Activated T-cell treated with anti-CD3 and anti-CD28 coated beads, Interleukin-2, amount 50 U/mL, for 24 hours (primary cell): ENCODE data around the gene TMEFF1.
A peak's percentile ranks its signal among the peaks of the same experiment; 100 is the strongest.

Experiments used
- DNase-seq: peaks from one replicate; pipeline ENCODE4 v3.0.0-alpha.2; 2020
- H3K27ac Mint-ChIP-seq: 2 replicates; pipeline ENCODE4 v1.8.0; 2020; ENCODE audit warnings: mild to moderate bottlenecking, mixed read lengths
- H3K27me3 Mint-ChIP-seq: 2 replicates; pipeline ENCODE4 v1.8.0; 2020; ENCODE audit warnings: mixed read lengths
- H3K36me3 Mint-ChIP-seq: 2 replicates; pipeline ENCODE4 v1.8.0; 2020; ENCODE audit warnings: low read depth, mixed read lengths
- H3K4me1 Mint-ChIP-seq: 2 replicates; pipeline ENCODE4 v1.8.0; 2020; ENCODE audit warnings: low read depth, mixed read lengths
- H3K4me3 Mint-ChIP-seq: 2 replicates; pipeline ENCODE4 v1.8.0; 2020; ENCODE audit warnings: mild to moderate bottlenecking, moderate library complexity, mixed read lengths
- H3K9me3 Mint-ChIP-seq: 2 replicates; pipeline ENCODE4 v1.8.0; 2020; ENCODE audit warnings: mixed read lengths

The TMEFF1 gene

DNA sequence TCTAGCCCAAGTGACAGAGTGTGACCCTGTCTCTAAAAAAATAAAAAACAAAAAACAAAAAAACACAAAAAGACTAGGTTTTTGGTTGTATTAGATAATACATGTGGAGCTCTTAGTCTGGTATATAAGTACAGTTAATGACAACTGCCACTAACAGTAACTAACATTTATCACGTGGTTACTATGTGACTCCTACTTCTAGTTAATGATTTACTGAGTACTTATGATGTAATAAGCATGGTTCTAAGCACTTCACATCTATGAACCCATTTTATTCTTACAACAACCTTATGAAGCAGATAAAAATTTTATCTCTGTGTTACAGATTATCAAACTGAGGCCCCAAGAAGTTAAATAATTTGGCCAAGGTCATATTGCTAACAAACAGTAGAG is 6.1 kb upstream of the TMEFF1 start:
- Mint-ChIP-seq H3K4me3 (no peak overlapping the region), H3K36me3 (no peaks in the 10 kb centered on the region), H3K27ac (no peak overlapping the region), H3K9me3 (no peaks in the 10 kb centered on the region), H3K4me1 (no peaks in the 10 kb centered on the region), H3K27me3 (peaks cover 8% of the 10 kb centered on the region)
- DNase-seq = no peak

DNA sequence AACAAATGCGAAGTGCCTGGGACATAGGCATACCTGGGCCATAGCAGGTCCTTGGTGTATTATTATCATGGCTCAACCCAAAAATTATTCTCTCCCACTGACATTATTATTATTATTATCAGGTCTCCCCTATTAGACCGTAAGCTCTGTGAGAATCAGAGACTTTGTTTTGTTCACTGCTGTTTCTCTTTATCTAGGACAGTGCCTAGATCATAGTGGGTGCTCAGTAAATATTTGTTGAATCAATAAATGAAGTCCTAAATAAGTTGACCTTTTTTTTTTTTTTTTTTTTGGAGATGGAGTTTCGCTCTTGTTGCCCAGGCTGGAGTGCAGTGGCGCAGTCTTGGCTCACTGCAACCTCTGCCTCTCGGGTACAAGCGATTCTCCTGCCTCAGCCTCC is 4.9 kb upstream of the TMEFF1 start:
- H3K4me3 Mint-ChIP-seq = no peak overlapping the region
- no peaks in the 10 kb centered on the region for H3K9me3 Mint-ChIP-seq
- H3K36me3 Mint-ChIP-seq = no peaks in the 10 kb centered on the region
- no peaks in the 10 kb centered on the region for H3K4me1 Mint-ChIP-seq
- no peak for DNase-seq
- peaks cover 15% of the 10 kb centered on the region for H3K27me3 Mint-ChIP-seq
- no peak overlapping the region for H3K27ac Mint-ChIP-seq

DNA sequence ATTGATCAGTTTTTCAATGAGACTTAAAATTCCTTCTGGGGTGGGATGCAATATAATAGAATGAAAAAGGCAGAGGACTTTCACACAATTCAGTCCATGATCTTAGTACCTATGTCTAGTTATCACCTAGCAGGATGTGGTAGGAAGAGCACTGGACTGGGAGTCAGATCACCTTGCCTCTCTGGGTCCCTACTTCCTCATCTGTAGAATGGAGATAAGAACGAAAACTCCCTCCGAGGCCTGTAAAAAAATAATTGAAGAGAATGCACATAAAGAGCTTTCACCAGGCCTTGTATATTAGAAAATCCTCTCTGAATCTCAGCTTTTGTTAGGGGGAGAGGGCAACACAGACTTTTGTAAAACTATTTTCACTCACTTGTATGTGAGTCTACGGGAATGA is 681 bp upstream of the TMEFF1 start:
- DNase-seq = no peak
- no peak overlapping the region for H3K27ac Mint-ChIP-seq
- peaks cover 4% of the 10 kb centered on the region for H3K4me1 Mint-ChIP-seq
- no peaks in the 10 kb centered on the region for H3K36me3 Mint-ChIP-seq
- peak overlapping the region; percentile 57 for H3K4me3 Mint-ChIP-seq
- peaks cover 40% of the 10 kb centered on the region for H3K27me3 Mint-ChIP-seq
- no peaks in the 10 kb centered on the region for H3K9me3 Mint-ChIP-seq

DNA sequence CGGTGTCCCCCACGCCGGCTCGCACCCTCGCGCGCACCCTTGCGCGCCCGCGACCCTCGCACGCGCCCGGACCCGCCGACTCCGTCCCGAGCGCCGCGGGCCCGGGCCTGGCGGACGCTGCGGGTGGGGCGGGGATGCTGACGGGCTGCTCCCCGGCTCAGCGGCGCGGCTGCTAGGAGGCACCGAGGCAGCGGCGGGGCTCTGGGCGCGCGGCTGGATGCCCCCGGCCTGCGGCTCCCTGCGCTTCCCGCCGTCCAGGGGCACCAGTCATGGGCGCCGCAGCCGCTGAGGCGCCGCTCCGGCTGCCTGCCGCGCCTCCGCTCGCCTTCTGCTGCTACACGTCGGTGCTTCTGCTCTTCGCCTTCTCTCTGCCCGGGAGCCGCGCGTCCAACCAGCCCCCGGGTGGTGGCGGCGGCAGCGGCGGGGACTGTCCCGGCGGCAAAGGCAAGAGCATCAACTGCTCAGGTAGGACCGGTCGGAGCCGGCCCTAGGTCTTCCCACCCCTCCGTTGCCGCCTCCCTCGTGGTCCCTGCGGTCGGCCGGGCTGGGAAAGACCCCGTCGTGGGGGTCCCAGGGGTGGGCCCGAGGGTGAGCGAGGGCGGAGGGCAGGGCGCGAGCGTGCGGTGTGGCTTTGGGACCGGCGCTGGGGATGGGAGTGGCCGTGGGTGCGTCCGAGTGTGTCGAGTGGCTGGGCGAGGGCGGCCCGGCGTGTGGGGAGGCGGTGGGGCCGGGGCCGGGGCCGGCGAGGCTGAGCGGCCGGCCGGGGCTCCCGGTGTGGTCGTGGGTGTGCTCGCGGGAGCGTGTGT is 530 bp downstream of the TMEFF1 start:
- Mint-ChIP-seq H3K9me3 (no peaks in the 10 kb centered on the region), H3K4me3 (peak overlapping the region; percentile 68), H3K27ac (no peak overlapping the region), H3K4me1 (peaks cover 4% of the 10 kb centered on the region), H3K27me3 (peaks cover 43% of the 10 kb centered on the region), H3K36me3 (no peaks in the 10 kb centered on the region)
- peak; percentile 59 for DNase-seq

DNA sequence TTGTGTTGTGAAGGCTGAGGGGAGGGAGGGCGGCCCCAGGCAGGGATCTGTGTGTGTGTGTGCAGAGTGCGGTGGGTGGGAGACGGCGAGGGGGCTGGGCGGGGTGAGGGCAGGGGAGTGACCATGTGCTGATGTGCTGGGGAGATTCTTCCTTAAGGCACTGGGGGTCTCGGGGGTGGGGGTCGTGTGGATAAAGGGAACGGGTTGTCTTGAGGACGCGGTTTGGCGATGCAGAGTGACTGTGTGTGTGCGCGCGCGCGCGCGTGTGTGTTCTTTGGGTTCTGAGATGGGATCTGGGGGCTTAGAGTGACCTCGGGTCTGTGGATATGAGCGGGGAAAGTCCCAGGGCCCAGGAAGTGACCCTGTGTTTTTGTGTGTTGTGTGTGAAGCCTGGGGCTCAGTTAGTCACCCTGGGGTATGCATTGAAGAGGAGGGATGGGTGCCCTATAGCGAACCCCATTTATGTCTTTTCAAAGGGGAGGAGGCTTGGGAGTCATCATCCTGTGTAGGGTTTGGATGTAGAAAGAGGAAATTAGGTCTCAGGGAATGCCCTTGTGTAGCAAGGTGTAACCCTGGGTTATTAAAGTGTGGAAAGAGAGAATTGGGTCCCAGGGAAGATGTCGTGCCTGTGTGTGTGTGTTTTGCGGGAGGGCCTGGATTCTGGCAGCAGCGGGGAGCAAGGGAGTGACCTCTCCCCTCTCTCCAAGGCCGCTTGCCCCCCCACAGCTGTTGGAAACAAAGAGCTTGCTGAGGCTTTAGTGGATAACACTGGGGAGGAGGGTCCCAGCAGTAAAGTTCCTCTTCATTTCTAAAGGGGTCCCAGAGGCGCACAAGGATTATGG is 1.4 kb downstream of the TMEFF1 start:
- no peaks in the 10 kb centered on the region for H3K9me3 Mint-ChIP-seq
- H3K4me3 Mint-ChIP-seq = peak overlapping the region; percentile 68
- peaks cover 43% of the 10 kb centered on the region for H3K27me3 Mint-ChIP-seq
- H3K27ac Mint-ChIP-seq = no peak overlapping the region
- no peak for DNase-seq
- H3K4me1 Mint-ChIP-seq = peaks cover 4% of the 10 kb centered on the region
- no peaks in the 10 kb centered on the region for H3K36me3 Mint-ChIP-seq

DNA sequence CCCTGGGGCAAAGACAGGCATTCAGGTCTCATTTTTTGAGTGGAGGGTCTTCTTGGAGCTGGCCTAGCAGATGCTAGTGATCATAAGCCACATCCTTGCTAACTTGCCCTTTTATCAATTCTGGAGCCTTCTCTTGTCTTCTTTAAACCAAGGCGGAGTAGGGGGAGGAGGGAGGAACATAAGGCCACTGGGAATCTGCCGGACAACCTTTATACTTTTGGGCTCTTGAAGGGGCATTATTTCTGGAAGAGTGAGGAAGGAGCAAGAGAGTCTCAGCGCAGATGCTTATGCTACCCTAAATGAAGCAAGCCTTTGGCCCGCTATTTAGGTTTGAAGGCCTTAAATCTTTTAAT is 2.0 kb downstream of the TMEFF1 start:
- no peak overlapping the region for H3K4me3 Mint-ChIP-seq
- H3K9me3 Mint-ChIP-seq = no peaks in the 10 kb centered on the region
- H3K27me3 Mint-ChIP-seq = peaks cover 43% of the 10 kb centered on the region
- no peaks in the 10 kb centered on the region for H3K36me3 Mint-ChIP-seq
- no peak for DNase-seq
- H3K4me1 Mint-ChIP-seq = peaks cover 4% of the 10 kb centered on the region
- no peak overlapping the region for H3K27ac Mint-ChIP-seq

DNA sequence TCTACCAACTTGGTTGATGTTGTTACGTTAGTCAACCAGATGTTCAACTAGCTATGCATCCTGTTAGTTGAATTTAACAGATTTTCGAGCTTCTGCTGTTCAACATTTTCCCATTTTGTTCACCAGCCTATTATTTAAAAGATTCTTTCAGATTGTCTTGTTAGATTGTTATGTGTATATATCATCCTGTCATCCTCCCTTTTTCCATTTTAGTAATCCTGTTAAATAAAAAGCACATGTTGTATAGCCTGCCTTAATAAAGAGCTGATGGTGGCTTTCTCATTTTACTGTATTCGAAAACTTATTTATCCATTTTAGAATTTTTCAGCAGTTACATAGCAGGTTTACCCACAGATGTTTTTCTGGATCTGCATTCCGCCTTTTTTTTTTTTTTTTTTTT is 4.3 kb downstream of the TMEFF1 start:
- Mint-ChIP-seq H3K9me3 (no peaks in the 10 kb centered on the region), H3K36me3 (no peaks in the 10 kb centered on the region), H3K4me3 (no peak overlapping the region), H3K4me1 (peaks cover 4% of the 10 kb centered on the region), H3K27ac (no peak overlapping the region), H3K27me3 (peaks cover 41% of the 10 kb centered on the region)
- DNase-seq = no peak

DNA sequence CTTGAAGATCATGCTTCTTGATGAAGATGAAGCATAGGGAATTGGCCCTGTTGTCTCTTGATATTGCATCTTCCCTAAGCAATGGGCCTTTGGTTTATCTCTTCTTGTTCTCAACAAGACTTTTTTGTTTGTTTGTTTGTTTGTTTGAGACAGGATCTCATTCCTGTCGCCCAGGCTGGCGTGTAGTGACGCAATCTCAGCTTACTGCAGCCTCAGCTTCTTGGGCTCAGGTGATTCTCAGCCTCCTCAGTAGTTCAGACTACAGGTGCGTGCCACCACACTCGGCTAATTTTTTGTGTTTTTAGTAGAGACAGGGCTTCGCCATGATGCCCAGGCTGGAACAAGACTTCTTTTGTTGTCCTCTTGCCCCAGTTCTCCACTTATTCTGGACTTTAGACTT is 5.2 kb downstream of the TMEFF1 start:
- Mint-ChIP-seq H3K27ac (no peak overlapping the region), H3K4me1 (peaks cover 4% of the 10 kb centered on the region), H3K36me3 (no peaks in the 10 kb centered on the region), H3K9me3 (no peaks in the 10 kb centered on the region), H3K27me3 (peaks cover 38% of the 10 kb centered on the region), H3K4me3 (no peak overlapping the region)
- DNase-seq = no peak

DNA sequence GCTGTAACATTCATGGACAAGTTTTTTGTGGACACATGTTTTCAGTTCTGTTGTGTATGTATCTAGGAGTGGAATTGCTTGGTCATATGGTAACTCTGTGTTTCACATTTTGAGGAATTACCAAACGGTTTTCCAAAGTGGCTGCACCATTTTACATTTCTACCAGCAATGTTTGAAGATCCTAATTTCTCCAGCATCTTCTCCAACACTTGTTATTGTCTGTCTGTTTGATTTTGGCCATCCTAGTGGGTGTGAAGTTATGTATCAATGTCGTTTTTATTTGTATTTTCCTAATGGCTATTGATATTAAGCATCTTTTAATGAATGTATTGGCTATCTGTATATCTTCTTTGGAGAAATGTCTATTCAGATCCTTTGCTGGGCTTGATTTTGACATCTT is 6.9 kb downstream of the TMEFF1 start:
- Mint-ChIP-seq H3K9me3 (no peaks in the 10 kb centered on the region), H3K4me1 (no peaks in the 10 kb centered on the region), H3K27me3 (peaks cover 30% of the 10 kb centered on the region), H3K27ac (no peak overlapping the region), H3K36me3 (no peaks in the 10 kb centered on the region), H3K4me3 (no peak overlapping the region)
- DNase-seq = no peak

DNA sequence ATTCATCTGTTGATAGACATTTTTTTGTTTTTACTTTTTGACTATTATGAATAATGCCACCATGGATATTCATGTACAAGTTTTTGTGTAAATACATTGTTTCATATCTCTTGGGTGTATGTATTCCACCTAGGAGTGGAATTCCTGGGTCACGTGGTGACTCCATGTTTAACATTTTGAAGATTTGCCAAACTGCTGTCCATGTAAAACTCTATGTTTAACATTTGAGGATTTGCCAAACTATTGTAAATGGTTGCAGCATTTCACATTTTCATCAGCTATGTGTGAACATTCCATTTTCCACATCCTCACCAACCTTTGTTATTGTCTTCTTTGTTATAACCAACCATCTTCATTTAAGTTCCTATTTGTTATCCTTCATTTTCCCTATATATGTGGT is 12.2 kb downstream of the TMEFF1 start:
- Mint-ChIP-seq H3K4me3 (no peak overlapping the region), H3K4me1 (no peaks in the 10 kb centered on the region), H3K9me3 (no peaks in the 10 kb centered on the region), H3K36me3 (no peaks in the 10 kb centered on the region), H3K27me3 (peaks cover 11% of the 10 kb centered on the region), H3K27ac (no peak overlapping the region)
- no peak for DNase-seq

DNA sequence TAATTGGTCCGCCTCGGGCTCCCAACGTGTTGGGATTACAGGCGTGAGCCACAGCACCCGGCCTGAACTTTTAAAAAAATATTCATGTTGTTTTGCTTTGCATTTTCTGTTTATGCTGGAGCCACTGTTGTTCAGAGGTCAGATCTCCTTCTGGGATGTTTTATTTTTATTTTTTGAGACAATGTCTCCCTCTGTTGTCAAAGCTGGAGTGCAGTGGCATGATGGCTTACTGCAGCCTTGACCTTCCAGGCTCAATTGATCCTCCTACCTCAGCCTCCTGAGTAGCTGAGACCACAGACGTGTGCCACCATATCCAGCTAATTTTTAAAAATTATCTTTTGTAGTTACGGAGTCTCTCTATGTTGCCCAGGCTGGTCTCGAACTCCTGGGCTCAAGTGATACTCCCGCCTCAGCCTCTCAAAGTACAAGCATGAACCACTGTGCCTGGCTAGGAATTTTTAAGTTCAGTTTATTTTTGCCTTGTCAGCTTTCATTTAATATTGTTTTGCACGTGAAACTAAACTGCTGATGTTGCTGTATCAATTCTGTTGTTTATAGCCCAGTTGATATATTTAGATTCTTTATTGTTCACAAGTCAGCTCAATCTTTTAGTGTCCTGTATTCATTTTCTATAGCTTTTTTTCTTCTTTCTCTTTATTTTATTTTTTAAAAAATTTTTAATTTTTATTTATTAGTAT is 13.7 kb downstream of the TMEFF1 start:
- Mint-ChIP-seq H3K36me3 (no peaks in the 10 kb centered on the region), H3K9me3 (no peaks in the 10 kb centered on the region), H3K4me1 (no peaks in the 10 kb centered on the region), H3K27me3 (peaks cover 3% of the 10 kb centered on the region), H3K4me3 (no peak overlapping the region), H3K27ac (no peak overlapping the region)
- DNase-seq = no peak

DNA sequence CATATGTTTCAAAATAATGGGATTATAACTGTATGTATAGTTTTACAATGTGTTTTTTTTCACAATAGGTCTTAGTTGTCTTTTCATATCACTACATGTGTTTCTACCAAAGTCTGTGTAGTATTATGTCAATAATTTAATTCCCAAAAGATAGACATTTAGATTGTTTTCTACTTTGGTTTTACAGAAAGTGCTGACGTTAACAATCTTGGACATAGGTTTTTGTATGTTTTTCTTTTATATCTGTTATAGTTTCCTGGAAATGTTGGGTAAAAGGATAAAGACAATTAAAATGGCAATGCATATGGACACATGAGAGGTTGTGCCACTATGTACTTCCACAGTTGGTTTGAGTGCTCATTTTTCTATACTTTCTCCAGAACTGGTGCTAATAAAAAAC is 15.2 kb downstream of the TMEFF1 start:
- Mint-ChIP-seq H3K36me3 (no peaks in the 10 kb centered on the region), H3K27me3 (no peaks in the 10 kb centered on the region)

DNA sequence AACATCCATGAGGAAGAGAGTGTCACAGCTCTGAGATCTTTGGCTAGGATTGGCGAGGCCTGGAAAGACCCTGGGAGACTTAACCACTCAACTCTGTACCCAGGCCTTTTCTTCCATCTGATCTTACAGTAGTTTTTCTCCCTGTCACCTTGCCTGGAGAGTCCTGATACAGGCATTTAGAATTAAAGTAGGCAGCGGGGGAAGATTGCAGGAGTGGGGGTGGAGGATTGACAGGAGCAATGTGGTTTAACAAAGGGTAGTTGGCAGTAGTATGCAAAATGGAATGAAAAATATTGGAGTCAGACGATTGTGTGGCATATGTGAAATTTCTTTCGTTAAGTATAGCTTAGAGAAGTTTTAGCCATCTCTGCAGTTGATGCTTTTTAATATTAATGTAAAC is 16.9 kb downstream of the TMEFF1 start:
- H3K9me3 Mint-ChIP-seq = no peaks in the 10 kb centered on the region
- DNase-seq = no peak
- no peaks in the 10 kb centered on the region for H3K36me3 Mint-ChIP-seq
- no peaks in the 10 kb centered on the region for H3K27me3 Mint-ChIP-seq
- no peak overlapping the region for H3K27ac Mint-ChIP-seq
- H3K4me1 Mint-ChIP-seq = no peaks in the 10 kb centered on the region
- H3K4me3 Mint-ChIP-seq = no peak overlapping the region

More for the DNA sequence above, 15.2 kb downstream of the TMEFF1 start:
- Mint-ChIP-seq H3K4me1 (no peaks in the 10 kb centered on the region), H3K27ac (no peak overlapping the region), H3K4me3 (no peak overlapping the region), H3K9me3 (no peaks in the 10 kb centered on the region)
- no peak for DNase-seq

DNA sequence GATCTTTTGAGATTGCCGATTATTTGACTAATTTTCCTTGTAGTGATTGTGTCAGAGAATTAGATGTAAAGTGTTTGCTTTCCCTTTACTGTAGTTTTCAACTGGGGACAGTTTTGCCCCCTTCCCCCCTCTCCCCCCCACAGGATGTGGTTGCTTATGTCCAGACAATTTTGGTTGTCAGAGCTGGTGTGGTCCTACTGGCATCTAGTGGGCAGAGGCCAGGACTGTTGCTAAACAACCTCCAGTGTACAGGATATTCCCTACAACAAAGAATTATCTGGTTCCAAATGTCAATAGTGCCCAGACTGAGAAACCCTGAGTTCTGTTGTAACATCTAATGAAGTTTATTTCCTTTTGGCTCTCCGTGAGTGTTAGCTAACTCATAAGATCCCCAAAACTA is 20.0 kb downstream of the TMEFF1 start:
- Mint-ChIP-seq H3K27ac (no peak overlapping the region), H3K9me3 (no peaks in the 10 kb centered on the region), H3K4me3 (no peak overlapping the region), H3K36me3 (no peaks in the 10 kb centered on the region), H3K4me1 (no peaks in the 10 kb centered on the region), H3K27me3 (no peaks in the 10 kb centered on the region)
- DNase-seq = no peak

DNA sequence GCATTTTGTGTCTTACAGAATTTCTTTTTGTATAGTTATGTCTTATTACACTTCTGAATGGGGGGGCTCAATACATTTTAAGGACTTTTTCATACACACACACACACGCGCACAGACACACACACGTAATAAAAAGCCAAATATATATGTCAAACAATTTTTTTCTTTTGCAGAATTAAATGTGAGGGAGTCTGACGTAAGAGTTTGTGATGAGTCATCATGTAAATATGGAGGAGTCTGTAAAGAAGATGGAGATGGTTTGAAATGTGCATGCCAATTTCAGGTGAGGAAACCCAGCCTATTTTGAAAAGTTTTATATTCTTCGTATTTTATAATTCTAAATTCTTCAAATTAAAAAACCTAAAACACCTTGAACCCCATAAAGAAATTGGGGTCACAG is 25.6 kb downstream of the TMEFF1 start:
- DNase-seq = no peak
- no peak overlapping the region for H3K27ac Mint-ChIP-seq
- H3K27me3 Mint-ChIP-seq = no peaks in the 10 kb centered on the region
- H3K4me1 Mint-ChIP-seq = no peaks in the 10 kb centered on the region
- no peaks in the 10 kb centered on the region for H3K9me3 Mint-ChIP-seq
- H3K4me3 Mint-ChIP-seq = no peak overlapping the region
- no peaks in the 10 kb centered on the region for H3K36me3 Mint-ChIP-seq
